Activated CD8-positive, alpha-beta memory T cell treated with anti-CD3 and anti-CD28 coated beads, Interleukin-2, amount 50 U/mL, for 1 hour (primary cell): ENCODE data around the gene SPTBN2.
"Not testable (repeated sequence)": the region's sequence is repeated elsewhere in the genome, so short reads cannot be mapped to it uniquely, and the experiment has no call there.

Source experiments
- DNase-seq: peaks from one replicate; pipeline ENCODE4 v3.0.0-alpha.2; 2020; ENCODE audit errors: extremely low read depth

The SPTBN2 gene

GRCh38 chr11:66724167-66724566 lies 4.8 kb downstream of the SPTBN2 start:
- not testable (repeated sequence) for DNase-seq

- DNase-seq, result no peak
Observed at GRCh38 chr11:66723693-66724092, 5.3 kb downstream of the SPTBN2 start.

GRCh38 chr11:66722745-66723651 lies 6.0 kb downstream of the SPTBN2 start:
- no peak for DNase-seq

GRCh38 chr11:66721939-66722338 lies 7.1 kb downstream of the SPTBN2 start:
- no peak for DNase-seq

GRCh38 chr11:66720899-66721470 lies 8.0 kb downstream of the SPTBN2 start:
- DNase-seq, result no peak

GRCh38 chr11:66720223-66720898 lies 8.7 kb downstream of the SPTBN2 start:
- DNase-seq, result no peak

GRCh38 chr11:66719111-66719872 lies 9.7 kb downstream of the SPTBN2 start:
- no peak for DNase-seq

- no peak for DNase-seq
Observed at GRCh38 chr11:66718320-66718971, 10.6 kb downstream of the SPTBN2 start.

- no peak for DNase-seq
Observed at GRCh38 chr11:66717925-66718319, 11.1 kb downstream of the SPTBN2 start.

- DNase-seq, result no peak
Observed at GRCh38 chr11:66716996-66717395, 12.0 kb downstream of the SPTBN2 start.

- DNase-seq, result no peak
Observed at GRCh38 chr11:66715346-66716085, 13.5 kb downstream of the SPTBN2 start.

- DNase-seq, result no peak
Observed at GRCh38 chr11:66713746-66714480, 15.1 kb downstream of the SPTBN2 start.

- no peak for DNase-seq
Observed at GRCh38 chr11:66710384-66710930, 18.6 kb downstream of the SPTBN2 start.

GRCh38 chr11:66708701-66709100 lies 20.3 kb downstream of the SPTBN2 start:
- DNase-seq, result no peak

GRCh38 chr11:66708094-66708493 lies 20.9 kb downstream of the SPTBN2 start:
- DNase-seq, result no peak

GRCh38 chr11:66707486-66707885 lies 21.5 kb downstream of the SPTBN2 start:
- DNase-seq, result no peak

GRCh38 chr11:66706989-66707388 lies 22.0 kb downstream of the SPTBN2 start:
- DNase-seq, result no peak

- DNase-seq, result no peak
Observed at GRCh38 chr11:66705587-66706335, 23.3 kb downstream of the SPTBN2 start.
